H1 (cell line): Measurements from ENCODE around the gene POMZP3.
"Not testable (repeated sequence)": the region's sequence is repeated elsewhere in the genome, so short reads cannot be mapped to it uniquely, and the experiment has no call there.

Experiments
- EP300 ChIP-seq, 2 experiments: IDR thresholded peaks; 1 replicate in 1 of 2; 2 replicates in 1 of 2; pipeline ENCODE4 v1.6.1; 2011 to 2012; ENCODE audit warnings: low read depth in 2 of 2, low read length in 2 of 2, mild to moderate bottlenecking in 2 of 2, borderline replicate concordance in 1 of 2, inconsistent platforms in 1 of 2, moderate library complexity in 1 of 2
- EZH2 ChIP-seq: fragments of 200-600 bp; sonication (generic); IDR thresholded peaks from 2 replicates; pipeline ENCODE4 v1.7.1; 2012; ENCODE audit warnings: low read depth, mild to moderate bottlenecking, moderate library complexity, low read length, inconsistent platforms; ENCODE audit not compliant: severe bottlenecking
- JUN ChIP-seq: IDR thresholded peaks from 2 replicates; pipeline ENCODE4 v1.6.1; 2011; ENCODE audit warnings: low read depth, mild to moderate bottlenecking, improper control_type of control experiment, low read length
- POLR2A ChIP-seq, 2 experiments: IDR thresholded peaks; 1 replicate in 1 of 2; 2 replicates in 1 of 2; pipeline ENCODE4 v1.6.1; 2011; ENCODE audit warnings: low read depth in 2 of 2, low read length in 2 of 2, mild to moderate bottlenecking in 2 of 2; ENCODE audit errors: control extremely low read depth in 1 of 2
- TF ChIP-seq, protein P1 (sequence below), 3 experiments: IDR thresholded peaks; 1 replicate in 2 of 3; 2 replicates in 1 of 3; pipeline versions ENCODE4 v1.5.1 to v1.6.1; 2011; ENCODE audit warnings: low read length in 3 of 3, mild to moderate bottlenecking in 3 of 3, inconsistent platforms in 2 of 3, low read depth in 1 of 3, moderate library complexity in 1 of 3; ENCODE audit not compliant: insufficient read depth in 1 of 3; ENCODE audit errors: control extremely low read depth in 1 of 3

DNA sequence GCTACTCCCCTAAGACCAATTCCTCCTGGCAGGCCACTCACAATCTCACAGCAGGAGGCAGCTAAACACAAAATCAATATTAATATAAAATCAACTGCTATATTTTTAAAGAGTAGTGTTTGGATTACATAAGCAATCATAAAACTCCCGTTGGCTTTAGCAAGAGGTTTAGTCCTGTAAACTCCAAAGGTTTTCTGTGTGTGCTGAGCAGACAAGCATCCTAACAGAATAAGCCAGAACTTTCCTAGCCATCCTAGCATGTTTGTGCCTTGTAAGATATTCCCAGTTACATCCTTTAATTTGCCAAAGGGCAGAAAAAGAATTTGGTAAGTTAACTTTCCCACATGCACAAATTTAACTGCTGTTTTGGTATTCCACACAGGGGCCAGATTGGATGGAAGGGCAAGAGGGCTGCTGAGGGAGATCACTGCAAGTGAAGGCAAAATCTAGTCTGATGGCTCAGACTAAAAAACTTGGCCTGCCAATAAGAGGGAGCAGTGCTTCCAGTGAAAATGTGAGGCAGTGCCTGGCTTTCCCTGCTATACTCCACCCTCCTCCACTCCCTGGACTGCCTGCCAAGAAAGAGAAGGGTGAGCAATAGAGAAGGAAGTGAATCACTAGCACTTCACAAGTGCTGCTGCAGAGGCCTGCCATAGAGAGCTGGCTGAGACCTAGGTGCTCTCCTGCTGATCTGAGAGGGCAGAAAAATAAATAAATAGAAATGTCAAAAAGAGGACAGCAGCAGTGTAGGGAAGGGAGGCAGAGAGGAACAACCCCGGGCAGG, 44.0 kb downstream of the POMZP3 start:
- TF ChIP-seq, protein P1, sequence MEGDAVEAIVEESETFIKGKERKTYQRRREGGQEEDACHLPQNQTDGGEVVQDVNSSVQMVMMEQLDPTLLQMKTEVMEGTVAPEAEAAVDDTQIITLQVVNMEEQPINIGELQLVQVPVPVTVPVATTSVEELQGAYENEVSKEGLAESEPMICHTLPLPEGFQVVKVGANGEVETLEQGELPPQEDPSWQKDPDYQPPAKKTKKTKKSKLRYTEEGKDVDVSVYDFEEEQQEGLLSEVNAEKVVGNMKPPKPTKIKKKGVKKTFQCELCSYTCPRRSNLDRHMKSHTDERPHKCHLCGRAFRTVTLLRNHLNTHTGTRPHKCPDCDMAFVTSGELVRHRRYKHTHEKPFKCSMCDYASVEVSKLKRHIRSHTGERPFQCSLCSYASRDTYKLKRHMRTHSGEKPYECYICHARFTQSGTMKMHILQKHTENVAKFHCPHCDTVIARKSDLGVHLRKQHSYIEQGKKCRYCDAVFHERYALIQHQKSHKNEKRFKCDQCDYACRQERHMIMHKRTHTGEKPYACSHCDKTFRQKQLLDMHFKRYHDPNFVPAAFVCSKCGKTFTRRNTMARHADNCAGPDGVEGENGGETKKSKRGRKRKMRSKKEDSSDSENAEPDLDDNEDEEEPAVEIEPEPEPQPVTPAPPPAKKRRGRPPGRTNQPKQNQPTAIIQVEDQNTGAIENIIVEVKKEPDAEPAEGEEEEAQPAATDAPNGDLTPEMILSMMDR (IDR thresholded peaks at IDR 0.05; ENCODE audit: control extremely low read depth in 1 of 3, insufficient read depth in 1 of 3, low read depth in 1 of 3, low read length in 3 of 3) = not testable (repeated sequence)
- not testable (repeated sequence) for TF ChIP-seq JUN; POLR2A (IDR thresholded peaks at IDR 0.05; ENCODE audit: control extremely low read depth in 1 of 2, low read depth in 2 of 2, low read length in 2 of 2); EZH2; EP300 (IDR thresholded peaks at IDR 0.05; ENCODE audit: borderline replicate concordance in 1 of 2, low read depth in 2 of 2, low read length in 2 of 2)
